ENCODE measurements around the gene OR5H15.
"Not testable (repeated sequence)": the region's sequence is repeated elsewhere in the genome, so short reads cannot be mapped to it uniquely, and the experiment has no call there.

DNA sequence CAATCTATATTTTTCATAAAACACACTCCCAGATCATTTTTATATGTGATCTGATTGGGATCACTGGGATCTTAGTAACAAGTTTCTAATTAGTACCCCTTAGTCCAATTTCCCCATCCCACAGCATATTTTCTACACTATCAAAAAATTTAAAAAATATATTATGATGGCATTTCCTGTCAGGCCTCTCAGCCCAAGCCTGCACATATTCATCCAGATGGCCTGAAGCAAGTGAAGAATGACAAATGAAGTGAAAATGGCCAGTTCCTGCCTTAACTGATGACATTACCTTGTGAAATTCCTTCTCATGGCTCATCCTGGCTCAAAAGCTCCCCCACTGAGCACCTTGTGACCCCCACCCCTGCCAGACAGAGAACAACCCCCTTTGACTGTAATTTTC is 24.4 kb downstream of the OR5H15 start:
- not testable (repeated sequence) for TF ChIP-seq ZFX (IDR thresholded peaks at IDR 0.05); JUND (IDR thresholded peaks at IDR 0.05); EZH2phosphoT487 (IDR thresholded peaks at IDR 0.05; ENCODE audit: borderline replicate concordance); POLR2A (IDR thresholded peaks at IDR 0.05; ENCODE audit: borderline replicate concordance, extremely low read depth, insufficient read depth, insufficient read length); SRF (IDR thresholded peaks at IDR 0.05; ENCODE audit: low read depth); POLR2AphosphoS5 (IDR thresholded peaks at IDR 0.05; ENCODE audit: low read depth, low read length); YY1 (IDR thresholded peaks at IDR 0.05; ENCODE audit: extremely low read depth, insufficient replicate concordance, low read depth, low read length); ZNF274 (IDR thresholded peaks at IDR 0.05; ENCODE audit: low read depth, low read length); CBX3 (IDR thresholded peaks at IDR 0.05; ENCODE audit: low read depth); CEBPB (IDR thresholded peaks at IDR 0.05; ENCODE audit: low read depth); SIN3A (IDR thresholded peaks at IDR 0.05; ENCODE audit: low read depth)
- TF ChIP-seq, protein P1, sequence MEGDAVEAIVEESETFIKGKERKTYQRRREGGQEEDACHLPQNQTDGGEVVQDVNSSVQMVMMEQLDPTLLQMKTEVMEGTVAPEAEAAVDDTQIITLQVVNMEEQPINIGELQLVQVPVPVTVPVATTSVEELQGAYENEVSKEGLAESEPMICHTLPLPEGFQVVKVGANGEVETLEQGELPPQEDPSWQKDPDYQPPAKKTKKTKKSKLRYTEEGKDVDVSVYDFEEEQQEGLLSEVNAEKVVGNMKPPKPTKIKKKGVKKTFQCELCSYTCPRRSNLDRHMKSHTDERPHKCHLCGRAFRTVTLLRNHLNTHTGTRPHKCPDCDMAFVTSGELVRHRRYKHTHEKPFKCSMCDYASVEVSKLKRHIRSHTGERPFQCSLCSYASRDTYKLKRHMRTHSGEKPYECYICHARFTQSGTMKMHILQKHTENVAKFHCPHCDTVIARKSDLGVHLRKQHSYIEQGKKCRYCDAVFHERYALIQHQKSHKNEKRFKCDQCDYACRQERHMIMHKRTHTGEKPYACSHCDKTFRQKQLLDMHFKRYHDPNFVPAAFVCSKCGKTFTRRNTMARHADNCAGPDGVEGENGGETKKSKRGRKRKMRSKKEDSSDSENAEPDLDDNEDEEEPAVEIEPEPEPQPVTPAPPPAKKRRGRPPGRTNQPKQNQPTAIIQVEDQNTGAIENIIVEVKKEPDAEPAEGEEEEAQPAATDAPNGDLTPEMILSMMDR (IDR thresholded peaks at IDR 0.05 in 2 of 3, conservative IDR thresholded peaks at IDR 0.05 in 1 of 3; ENCODE audit: borderline replicate concordance in 1 of 3, insufficient read depth in 1 of 3, low read depth in 2 of 3, low read length in 2 of 3) = not testable (repeated sequence)
- TF ChIP-seq, protein P2, sequence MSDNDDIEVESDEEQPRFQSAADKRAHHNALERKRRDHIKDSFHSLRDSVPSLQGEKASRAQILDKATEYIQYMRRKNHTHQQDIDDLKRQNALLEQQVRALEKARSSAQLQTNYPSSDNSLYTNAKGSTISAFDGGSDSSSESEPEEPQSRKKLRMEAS (IDR thresholded peaks at IDR 0.05) = not testable (repeated sequence)

Measured in HCT116 (cell line).